GM21576 (cell line): ENCODE results near the gene NUDC.
"Not testable (repeated sequence)": the region's sequence is repeated elsewhere in the genome, so short reads cannot be mapped to it uniquely, and the experiment has no call there.

Experiments
- ATAC-seq: cut with Tn5 transposase; IDR thresholded peaks from one replicate; pipeline ENCODE4 v1.9.1; 2021; ENCODE audit warnings: mild to moderate bottlenecking, moderate library complexity; ENCODE audit not compliant: unreplicated experiment

Gene NUDC

DNA sequence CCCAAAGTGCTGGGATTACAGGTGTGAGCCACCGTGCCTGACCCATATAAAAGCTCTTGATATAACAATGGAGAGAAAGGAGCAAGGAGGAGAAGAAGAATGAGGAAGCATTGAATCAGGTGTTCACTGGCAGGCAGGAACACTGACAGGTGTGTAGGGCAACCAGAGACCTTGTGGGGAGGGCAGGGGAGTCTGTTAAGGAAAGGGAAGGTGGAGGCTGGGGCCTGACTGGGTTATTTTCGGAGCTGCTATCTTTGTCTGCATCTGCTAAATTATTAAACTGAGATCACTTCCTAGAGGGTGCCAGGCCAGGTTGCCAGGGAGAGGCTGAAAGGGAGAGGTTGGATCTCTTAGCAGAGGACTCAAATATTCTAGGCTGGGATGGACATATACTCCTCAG is 65.1 kb downstream of the NUDC start:
- no peak for ATAC-seq

GRCh38 chr1:26989403-26990109 is 68.0 kb downstream of the NUDC start:
- not testable (repeated sequence) for ATAC-seq

DNA sequence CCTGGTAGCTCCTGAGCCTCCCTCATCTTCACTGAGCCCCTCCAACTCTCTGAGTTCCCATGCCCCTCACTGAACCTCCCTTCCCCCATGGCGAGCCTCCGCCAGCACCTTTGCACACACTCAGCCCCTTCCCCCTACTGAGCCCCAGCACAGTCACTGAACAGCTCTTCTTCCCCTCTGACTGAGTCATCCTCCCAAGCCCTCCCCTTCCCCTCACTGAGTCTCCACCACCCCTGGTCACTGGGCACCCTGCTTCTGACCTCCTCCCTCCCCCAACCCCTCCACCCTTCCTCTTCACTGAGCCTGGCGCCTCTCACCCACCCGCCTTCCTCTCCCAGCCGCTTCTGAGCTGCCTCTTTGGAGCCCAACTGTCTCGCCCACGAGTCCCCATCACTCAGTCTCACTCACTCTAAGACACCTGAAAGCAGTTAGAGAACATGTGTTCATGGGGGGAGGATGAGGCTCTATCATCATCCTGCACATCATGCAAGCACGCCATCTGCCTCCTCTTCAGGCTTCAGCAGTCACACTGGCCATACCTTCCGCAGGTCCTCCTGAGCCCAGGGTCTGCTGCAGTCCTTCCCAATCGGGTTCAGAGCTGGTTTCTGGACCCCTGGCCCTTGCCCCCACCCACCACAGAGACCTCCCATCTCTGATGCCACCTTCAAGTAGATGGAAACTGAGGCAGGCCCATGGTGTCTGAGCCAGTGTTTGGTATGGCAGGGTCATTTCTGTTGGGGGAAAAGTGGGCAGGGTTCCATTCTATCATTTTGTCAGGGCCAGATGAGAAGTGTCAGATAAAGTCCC is 70.0 kb downstream of the NUDC start:
- no peak for ATAC-seq

GRCh38 chr1:26993237-26994019 is 71.9 kb downstream of the NUDC start, which contains the start of gene TRNP1:
TRNP1 (plus strand) TSS chr1:26993692; CDS start chr1:26993787, 95 bp downstream.
- ATAC-seq: no peak

GRCh38 chr1:26994020-26994786 is 72.7 kb downstream of the NUDC start:
- no peak for ATAC-seq

- no peak for ATAC-seq
Observed at GRCh38 chr1:26994787-26995517, 73.4 kb downstream of the NUDC start.

DNA sequence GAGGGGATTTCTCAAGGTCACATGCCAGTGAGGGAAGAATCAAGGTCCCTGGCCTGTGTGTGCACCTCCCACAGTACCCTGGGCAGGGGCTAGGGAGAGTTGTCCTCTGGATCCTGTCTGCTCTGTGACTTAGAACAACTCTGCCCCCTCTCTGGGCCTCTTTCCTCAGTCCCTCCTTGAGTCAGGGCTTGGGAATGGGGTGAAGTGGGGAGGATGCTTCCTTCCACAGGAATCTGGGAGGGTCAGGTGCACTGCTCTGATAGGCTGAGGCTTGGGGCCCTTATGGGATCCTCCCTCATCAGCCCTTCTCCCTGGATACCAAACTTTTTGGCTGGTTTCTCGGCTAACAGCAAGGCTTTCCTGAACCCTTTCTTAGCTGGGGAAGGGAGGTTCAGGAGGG is 74.5 kb downstream of the NUDC start:
- ATAC-seq: no peak
